HG03565 (cell line): ENCODE measurements around the gene GOLGA2.

ENCODE experiments used
- ATAC-seq: cut with Tn5 transposase; IDR thresholded peaks from one replicate; pipeline ENCODE4 v1.9.1; 2021; ENCODE audit warnings: mild to moderate bottlenecking, moderate library complexity; ENCODE audit not compliant: unreplicated experiment

Gene GOLGA2

GRCh38 chr9:128260340-128260739 is 15.5 kb downstream of the GOLGA2 start:
- ATAC-seq, result no peak

- no peak for ATAC-seq
Measured at GRCh38 chr9:128259156-128259555, 16.7 kb downstream of the GOLGA2 start.

- ATAC-seq, result no peak
Measured at GRCh38 chr9:128258326-128258725, 17.5 kb downstream of the GOLGA2 start.

GRCh38 chr9:128257907-128258306 is 17.9 kb downstream of the GOLGA2 start:
- ATAC-seq, result no peak

GRCh38 chr9:128257086-128257825 is 18.6 kb downstream of the GOLGA2 start:
- no peak for ATAC-seq

- no peak for ATAC-seq
Measured at GRCh38 chr9:128254855-128255759, 20.7 kb downstream of the GOLGA2 start.

- ATAC-seq, result no peak
Measured at GRCh38 chr9:128254362-128254761, 21.4 kb downstream of the GOLGA2 start.

GRCh38 chr9:128253991-128254346 is 21.8 kb downstream of the GOLGA2 start:
- no peak for ATAC-seq

GRCh38 chr9:128253140-128253990 is 22.4 kb downstream of the GOLGA2 start:
- ATAC-seq, result no peak

GRCh38 chr9:128252317-128253139 is 23.3 kb downstream of the GOLGA2 start:
- ATAC-seq, result no peak

GRCh38 chr9:128251732-128252100 is 24.1 kb downstream of the GOLGA2 start:
- no peak for ATAC-seq

GRCh38 chr9:128250839-128251731 is 24.7 kb downstream of the GOLGA2 start:
- no peak for ATAC-seq

GRCh38 chr9:128249908-128250838 is 25.6 kb downstream of the GOLGA2 start:
- peak; percentile 80 for ATAC-seq

- no peak for ATAC-seq
Measured at GRCh38 chr9:128249558-128249907, 26.3 kb downstream of the GOLGA2 start.

- ATAC-seq, result no peak
Measured at GRCh38 chr9:128247226-128247803, 28.5 kb downstream of the GOLGA2 start.

- ATAC-seq, result no peak
Measured at GRCh38 chr9:128246471-128246870, 29.3 kb downstream of the GOLGA2 start.

- no peak for ATAC-seq
Measured at GRCh38 chr9:128245421-128246151, 30.2 kb downstream of the GOLGA2 start.
